ENCODE results near the gene VPS13C.

Gene VPS13C

GRCh38 chr15:61841466-61841865 lies 218.8 kb downstream of the VPS13C start:
- DNase-seq = no peak

GRCh38 chr15:61840090-61840489 lies 220.2 kb downstream of the VPS13C start:
- DNase-seq = no peak

- no peak for DNase-seq
These were observed 220.7 kb downstream of the VPS13C start for GRCh38 chr15:61839546-61839945.

GRCh38 chr15:61835496-61836106 lies 224.6 kb downstream of the VPS13C start:
- DNase-seq = peak; percentile 56

- DNase-seq = no peak
These were observed 225.2 kb downstream of the VPS13C start for GRCh38 chr15:61835029-61835428.

- peak; percentile 69 for DNase-seq
These were observed 226.1 kb downstream of the VPS13C start for GRCh38 chr15:61834076-61834697.

GRCh38 chr15:61832223-61832622 lies 228.0 kb downstream of the VPS13C start:
- no peak for DNase-seq

- DNase-seq = no peak
These were observed 228.7 kb downstream of the VPS13C start for GRCh38 chr15:61831505-61831921.

- DNase-seq = no peak
These were observed 229.5 kb downstream of the VPS13C start for GRCh38 chr15:61830536-61831330.

- no peak for DNase-seq
These were observed 230.7 kb downstream of the VPS13C start for GRCh38 chr15:61829514-61829889.

GRCh38 chr15:61828860-61829513 lies 231.3 kb downstream of the VPS13C start:
- DNase-seq = no peak

- DNase-seq = no peak
These were observed 232.2 kb downstream of the VPS13C start for GRCh38 chr15:61828008-61828407.

- no peak for DNase-seq
These were observed 233.1 kb downstream of the VPS13C start for GRCh38 chr15:61827131-61827530.

- no peak for DNase-seq
These were observed 236.0 kb downstream of the VPS13C start for GRCh38 chr15:61824291-61824690.

- DNase-seq = no peak
These were observed 237.7 kb downstream of the VPS13C start for GRCh38 chr15:61822511-61822910.

- no peak for DNase-seq
These were observed 239.3 kb downstream of the VPS13C start for GRCh38 chr15:61820951-61821350.

- no peak for DNase-seq
These were observed 240.0 kb downstream of the VPS13C start for GRCh38 chr15:61820212-61820611.

GRCh38 chr15:61819386-61819785 lies 240.9 kb downstream of the VPS13C start:
- DNase-seq = no peak

GRCh38 chr15:61818801-61819200 lies 241.4 kb downstream of the VPS13C start:
- no peak for DNase-seq

GRCh38 chr15:61816856-61817255 lies 243.4 kb downstream of the VPS13C start:
- no peak for DNase-seq

GRCh38 chr15:61815356-61816083 lies 244.7 kb downstream of the VPS13C start:
- DNase-seq = no peak

- no peak for DNase-seq
These were observed 247.8 kb downstream of the VPS13C start for GRCh38 chr15:61812476-61812875.

- DNase-seq = no peak
These were observed 248.3 kb downstream of the VPS13C start for GRCh38 chr15:61811952-61812351.
